Neural cell (in vitro differentiated cells): ENCODE data around the gene OR5T2. TPM values are rescaled to one million over a fixed set of nuclear protein-coding genes. Genes with fewer than 3 reads are reported as not detected.

Experiments used
- H2AFZ ChIP-seq: fragments of 200-600, 300-800 bp; sonication (generic), shearing (Covaris generic); 2 replicates; pipeline ENCODE4 v1.6.0; 2014; ENCODE audit warnings: low read depth, mild to moderate bottlenecking, antibody characterized with exemption, low read length, moderate library complexity
- H3F3A ChIP-seq: fragments of 200-600 bp; shearing (Covaris generic); 2 replicates; pipeline ENCODE4 v1.6.1; 2016; ENCODE audit warnings: mild to moderate bottlenecking, moderate library complexity, mixed read lengths, antibody characterized with exemption, low read length; ENCODE audit not compliant: insufficient read depth, poor library complexity, severe bottlenecking
- H3K27ac ChIP-seq: fragments of 200-600, 300-800 bp; sonication (generic), shearing (Covaris generic); 2 replicates; pipeline ENCODE4 v1.5.1; 2014; ENCODE audit warnings: mild to moderate bottlenecking, low read length, moderate library complexity
- H3K27me3 ChIP-seq: fragments of 300-800, 200-600 bp; sonication (generic), shearing (Covaris generic); 2 replicates; pipeline ENCODE4 v1.6.0; 2014; ENCODE audit warnings: mild to moderate bottlenecking, low read depth, low read length, moderate library complexity; ENCODE audit not compliant: insufficient read depth
- H3K36me3 ChIP-seq: fragments of 300-800, 200-600 bp; sonication (generic), shearing (Covaris generic); 2 replicates; pipeline ENCODE4 v1.5.1; 2014; ENCODE audit warnings: mild to moderate bottlenecking, antibody characterized with exemption, low read length, moderate library complexity; ENCODE audit not compliant: insufficient read depth
- H3K4me2 ChIP-seq: fragments of 300-800, 200-600 bp; sonication (generic), shearing (Covaris generic); 2 replicates; pipeline ENCODE4 v1.6.0; 2014; ENCODE audit warnings: mild to moderate bottlenecking, low read length
- H3K4me3 ChIP-seq: fragments of 300-800, 200-600 bp; sonication (generic), shearing (Covaris generic); 2 replicates; pipeline ENCODE4 v1.5.1; 2014; ENCODE audit warnings: mild to moderate bottlenecking, low read length, moderate library complexity
- H3K79me2 ChIP-seq: fragments of 200-600 bp; shearing (Covaris generic); replicated peaks from 2 replicates; pipeline ENCODE4 v1.6.0; 2014; ENCODE audit warnings: mild to moderate bottlenecking, low read length, moderate library complexity; ENCODE audit not compliant: insufficient read depth
- H3K9ac ChIP-seq: fragments of 300-800, 200-600 bp; sonication (generic), shearing (Covaris generic); 2 replicates; pipeline ENCODE4 v1.6.1; 2016; ENCODE audit warnings: mild to moderate bottlenecking, low read length, mixed read lengths
- H3K9me2 ChIP-seq: fragments of 200-600 bp; shearing (Covaris generic); 2 replicates; pipeline ENCODE4 v1.6.1; 2016; ENCODE audit warnings: mild to moderate bottlenecking, low read length, mixed read lengths; ENCODE audit not compliant: insufficient read depth
- H3K9me3 ChIP-seq: fragments of 200-600, 300-800 bp; sonication (generic), shearing (Covaris generic); 2 replicates; pipeline ENCODE4 v1.6.1; 2016; ENCODE audit warnings: mild to moderate bottlenecking, mixed run types, low read length, moderate library complexity, mixed read lengths
- H4K20me1 ChIP-seq: fragments of 200-600 bp; shearing (Covaris generic); 2 replicates; pipeline ENCODE4 v1.6.1; 2016; ENCODE audit warnings: mild to moderate bottlenecking, mixed run types; ENCODE audit not compliant: insufficient read depth
- CTCF ChIP-seq: fragments of 450-650 bp; IDR thresholded peaks from 2 replicates; pipeline ENCODE4 v1.5.1; 2014; ENCODE audit warnings: antibody characterized with exemption, mild to moderate bottlenecking, moderate library complexity; ENCODE audit not compliant: poor library complexity, severe bottlenecking
- EP300 ChIP-seq: fragments of 450-650 bp; conservative IDR thresholded peaks from 2 replicates; pipeline ENCODE4 v1.6.1; 2014; ENCODE audit warnings: antibody characterized with exemption, mild to moderate bottlenecking, moderate library complexity; ENCODE audit not compliant: poor library complexity, severe bottlenecking
- EZH2 ChIP-seq: fragments of 200-600, 300-800 bp; shearing (Covaris generic), sonication (generic); IDR thresholded peaks from 2 replicates; pipeline ENCODE4 v1.6.1; 2014; ENCODE audit warnings: antibody characterized with exemption, low read length, borderline replicate concordance, mild to moderate bottlenecking; ENCODE audit not compliant: insufficient read depth, poor library complexity, severe bottlenecking
- MXI1 ChIP-seq: fragments of 450-650 bp; conservative IDR thresholded peaks from 2 replicates; pipeline ENCODE4 v1.6.1; 2014; ENCODE audit warnings: antibody characterized with exemption, mild to moderate bottlenecking; ENCODE audit not compliant: poor library complexity, severe bottlenecking
- POLR2AphosphoS5 ChIP-seq: IDR thresholded peaks from 2 replicates; pipeline ENCODE4 v1.6.1; 2012
- RAD21 ChIP-seq: fragments of 450-650 bp; conservative IDR thresholded peaks from 2 replicates; pipeline ENCODE4 v1.6.1; 2014; ENCODE audit warnings: antibody characterized with exemption, mild to moderate bottlenecking, moderate library complexity
- SMC3 ChIP-seq: fragments of 450-650 bp; conservative IDR thresholded peaks from 2 replicates; pipeline ENCODE4 v1.6.1; 2014; ENCODE audit warnings: antibody characterized with exemption, mild to moderate bottlenecking, moderate library complexity; ENCODE audit not compliant: poor library complexity
- TAF1 ChIP-seq: IDR thresholded peaks from 2 replicates; pipeline ENCODE4 v1.6.1; 2012; ENCODE audit warnings: low read depth
- polyA plus RNA-seq: library from polyadenylated mRNA; depleted of rRNA; stranded (reverse); fragments of >200 nt; gene quantifications from 2 replicates; pipeline ENCODE4 v1.2.3, GENCODE V29; 2014
- TF ChIP-seq, protein P1 (sequence below): IDR thresholded peaks from 2 replicates; pipeline ENCODE4 v1.6.1; 2012; ENCODE audit warnings: borderline replicate concordance

OR5T2 gene
- polyA plus RNA-seq, 1 donor from 2014 or later = not detected

DNA sequence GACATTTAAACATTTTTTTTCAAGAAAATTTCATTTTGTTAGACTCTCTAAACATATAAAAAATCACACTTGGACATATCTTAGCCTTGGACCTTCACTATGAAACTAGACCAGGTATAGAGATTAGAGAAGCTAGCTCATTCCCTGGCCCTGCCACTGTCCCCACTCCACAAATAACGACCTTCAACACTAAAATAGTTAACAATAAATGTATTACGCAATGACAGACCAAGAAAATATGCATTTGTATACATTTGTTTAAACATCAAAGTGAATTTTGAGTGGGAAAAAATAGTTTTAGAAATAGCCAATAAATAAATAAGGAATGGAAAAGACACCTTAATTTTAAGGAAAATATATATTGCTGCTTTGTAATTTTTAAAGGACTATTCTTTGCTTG is 36.7 kb downstream of the OR5T2 start:
- H3K9me2 ChIP-seq = no peaks in the 10 kb centered on the region
- H3F3A ChIP-seq = no peaks in the 10 kb centered on the region
- no peak overlapping the region for H3K4me2 ChIP-seq
- H3K9me3 ChIP-seq = no peaks in the 10 kb centered on the region
- H3K4me3 ChIP-seq = no peak overlapping the region
- H3K27ac ChIP-seq = no peak overlapping the region
- H4K20me1 ChIP-seq = no peaks in the 10 kb centered on the region
- H3K9ac ChIP-seq = no peak overlapping the region
- H3K36me3 ChIP-seq = no peaks in the 10 kb centered on the region
- TF ChIP-seq EP300 (no peak), MXI1 (no peak), POLR2AphosphoS5 (no peak), RAD21 (no peak), TAF1 (no peak), EZH2 (no peak), SMC3 (no peak), CTCF (no peak)
- TF ChIP-seq, protein P1, sequence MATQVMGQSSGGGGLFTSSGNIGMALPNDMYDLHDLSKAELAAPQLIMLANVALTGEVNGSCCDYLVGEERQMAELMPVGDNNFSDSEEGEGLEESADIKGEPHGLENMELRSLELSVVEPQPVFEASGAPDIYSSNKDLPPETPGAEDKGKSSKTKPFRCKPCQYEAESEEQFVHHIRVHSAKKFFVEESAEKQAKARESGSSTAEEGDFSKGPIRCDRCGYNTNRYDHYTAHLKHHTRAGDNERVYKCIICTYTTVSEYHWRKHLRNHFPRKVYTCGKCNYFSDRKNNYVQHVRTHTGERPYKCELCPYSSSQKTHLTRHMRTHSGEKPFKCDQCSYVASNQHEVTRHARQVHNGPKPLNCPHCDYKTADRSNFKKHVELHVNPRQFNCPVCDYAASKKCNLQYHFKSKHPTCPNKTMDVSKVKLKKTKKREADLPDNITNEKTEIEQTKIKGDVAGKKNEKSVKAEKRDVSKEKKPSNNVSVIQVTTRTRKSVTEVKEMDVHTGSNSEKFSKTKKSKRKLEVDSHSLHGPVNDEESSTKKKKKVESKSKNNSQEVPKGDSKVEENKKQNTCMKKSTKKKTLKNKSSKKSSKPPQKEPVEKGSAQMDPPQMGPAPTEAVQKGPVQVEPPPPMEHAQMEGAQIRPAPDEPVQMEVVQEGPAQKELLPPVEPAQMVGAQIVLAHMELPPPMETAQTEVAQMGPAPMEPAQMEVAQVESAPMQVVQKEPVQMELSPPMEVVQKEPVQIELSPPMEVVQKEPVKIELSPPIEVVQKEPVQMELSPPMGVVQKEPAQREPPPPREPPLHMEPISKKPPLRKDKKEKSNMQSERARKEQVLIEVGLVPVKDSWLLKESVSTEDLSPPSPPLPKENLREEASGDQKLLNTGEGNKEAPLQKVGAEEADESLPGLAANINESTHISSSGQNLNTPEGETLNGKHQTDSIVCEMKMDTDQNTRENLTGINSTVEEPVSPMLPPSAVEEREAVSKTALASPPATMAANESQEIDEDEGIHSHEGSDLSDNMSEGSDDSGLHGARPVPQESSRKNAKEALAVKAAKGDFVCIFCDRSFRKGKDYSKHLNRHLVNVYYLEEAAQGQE = no peak
- no peaks in the 10 kb centered on the region for H3K79me2 ChIP-seq
- H2AFZ ChIP-seq = no peak overlapping the region
- no peaks in the 10 kb centered on the region for H3K27me3 ChIP-seq

GRCh38 chr11:56196705-56197104 is 37.4 kb downstream of the OR5T2 start:
- Histone ChIP-seq H4K20me1 (no peaks in the 10 kb centered on the region), H3K9me3 (no peaks in the 10 kb centered on the region), H3K27ac (no peak overlapping the region), H3K79me2 (no peaks in the 10 kb centered on the region), H3K36me3 (no peaks in the 10 kb centered on the region), H3F3A (no peaks in the 10 kb centered on the region), H3K9me2 (no peaks in the 10 kb centered on the region), H3K4me3 (no peak overlapping the region), H2AFZ (no peak overlapping the region), H3K27me3 (no peaks in the 10 kb centered on the region), H3K4me2 (no peak overlapping the region), H3K9ac (no peak overlapping the region)
- no peak for TF ChIP-seq EP300
- TF ChIP-seq SMC3 = no peak
- no peak for TF ChIP-seq EZH2
- TF ChIP-seq, protein P1 = no peak
- no peak for TF ChIP-seq POLR2AphosphoS5
- TF ChIP-seq MXI1 = no peak
- TF ChIP-seq CTCF = no peak
- TF ChIP-seq RAD21 = no peak
- no peak for TF ChIP-seq TAF1
